Measurements from ENCODE around the gene GRIK1.
A peak's percentile ranks its signal among the peaks of the same experiment; 100 is the strongest.

Gene GRIK1

GRCh38 chr21:29826386-29826785 lies 113.4 kb downstream of the GRIK1 start:
- no peak for DNase-seq

DNA sequence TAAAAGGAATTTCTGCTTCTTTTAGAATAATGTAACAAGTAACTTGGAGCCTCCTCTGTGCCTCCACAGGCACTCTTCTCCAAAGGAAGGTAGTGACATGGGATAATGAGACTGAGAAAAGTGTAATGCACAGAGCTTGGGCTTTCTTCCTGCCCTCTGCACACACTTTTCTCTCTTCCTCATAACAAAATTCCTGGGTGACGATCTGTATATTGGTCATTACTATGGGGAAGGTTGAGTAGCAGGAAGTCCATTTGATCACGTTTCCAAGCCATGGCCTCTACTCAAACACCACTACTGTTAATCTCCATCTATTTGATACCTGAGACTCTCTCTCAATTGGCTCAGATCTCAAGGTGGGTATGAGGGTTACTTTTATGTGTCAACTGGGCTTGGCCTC lies 113.9 kb downstream of the GRIK1 start:
- no peak for DNase-seq

GRCh38 chr21:29825345-29825744 lies 114.5 kb downstream of the GRIK1 start:
- no peak for DNase-seq

DNA sequence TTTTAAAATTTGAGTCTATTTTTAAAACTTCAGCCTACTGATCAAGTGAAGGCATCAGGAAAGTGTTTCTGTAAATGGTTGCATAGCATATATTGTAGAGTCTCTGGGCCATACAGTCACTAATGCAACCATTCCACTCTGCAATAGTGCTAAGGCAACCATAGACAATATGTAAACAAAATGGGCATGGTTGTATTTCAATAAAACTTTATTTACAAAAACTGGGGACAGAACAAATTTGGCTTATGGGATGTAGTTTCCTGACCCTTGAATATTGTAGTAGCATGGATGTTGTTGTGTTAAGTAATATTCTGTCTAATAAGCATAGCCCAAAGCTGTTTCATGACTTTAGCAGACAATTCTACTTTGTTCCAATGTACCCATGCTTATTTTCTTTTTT lies 117.7 kb downstream of the GRIK1 start:
- DNase-seq: no peak

DNA sequence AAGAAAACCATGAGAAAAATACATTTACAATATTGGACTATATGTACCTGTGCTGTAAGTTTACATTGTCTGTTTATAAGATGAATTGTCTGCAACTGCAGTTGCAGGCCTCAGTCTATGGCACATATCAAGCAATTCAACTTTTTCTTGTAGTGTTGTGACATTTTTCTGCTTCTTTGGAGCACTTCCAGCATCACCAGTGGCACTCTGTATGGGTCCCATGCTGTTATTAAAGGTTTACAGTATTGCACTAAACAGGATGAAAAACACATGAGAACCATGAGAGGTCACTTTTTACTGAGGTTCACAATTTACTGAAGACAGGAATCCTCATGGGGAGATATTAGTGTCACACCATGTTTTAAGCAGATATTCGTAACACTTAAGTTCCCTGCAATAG lies 118.6 kb downstream of the GRIK1 start:
- no peak for DNase-seq

- no peak for DNase-seq
Observed at GRCh38 chr21:29819675-29820326, 120.0 kb downstream of the GRIK1 start.

- DNase-seq: no peak
Observed at GRCh38 chr21:29818383-29818921, 121.3 kb downstream of the GRIK1 start.

DNA sequence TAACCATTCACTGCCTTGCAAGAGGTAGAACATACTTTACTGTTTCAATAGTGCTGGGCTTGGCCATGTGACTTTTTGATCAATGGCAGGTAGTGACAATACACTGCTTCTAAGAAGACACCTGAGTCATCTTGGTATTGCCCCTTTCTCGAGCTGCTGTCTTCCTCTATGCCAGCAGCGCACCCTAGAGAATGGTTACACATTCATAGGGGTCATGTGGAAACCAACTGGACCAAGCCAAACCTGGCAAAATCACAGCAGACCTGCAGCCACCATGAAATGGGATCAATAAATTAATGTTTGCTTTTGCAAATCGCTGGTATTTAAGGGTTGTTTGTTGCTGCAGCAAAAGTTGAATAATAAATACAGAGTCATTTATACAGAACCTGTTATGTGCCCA lies 122.3 kb downstream of the GRIK1 start:
- DNase-seq: no peak

DNA sequence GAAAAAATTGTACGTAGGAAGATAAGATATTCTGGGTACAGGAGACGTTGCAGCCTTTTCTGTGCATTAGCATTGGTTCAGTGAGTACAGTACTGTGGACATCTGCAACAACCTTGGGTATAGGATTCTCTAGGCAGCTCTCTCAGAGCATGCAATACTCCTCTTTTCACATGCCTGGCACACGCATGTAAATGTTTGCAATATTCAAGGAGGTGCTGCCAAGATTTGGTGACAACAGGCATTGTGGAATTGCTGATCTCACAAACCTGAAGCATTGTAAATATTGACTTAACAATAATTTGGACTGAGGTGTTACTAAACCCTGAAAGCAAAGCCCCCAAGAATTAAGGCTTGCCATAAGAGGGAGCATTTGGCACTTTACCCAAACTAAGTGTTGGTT lies 126.8 kb downstream of the GRIK1 start:
- no peak for DNase-seq

DNA sequence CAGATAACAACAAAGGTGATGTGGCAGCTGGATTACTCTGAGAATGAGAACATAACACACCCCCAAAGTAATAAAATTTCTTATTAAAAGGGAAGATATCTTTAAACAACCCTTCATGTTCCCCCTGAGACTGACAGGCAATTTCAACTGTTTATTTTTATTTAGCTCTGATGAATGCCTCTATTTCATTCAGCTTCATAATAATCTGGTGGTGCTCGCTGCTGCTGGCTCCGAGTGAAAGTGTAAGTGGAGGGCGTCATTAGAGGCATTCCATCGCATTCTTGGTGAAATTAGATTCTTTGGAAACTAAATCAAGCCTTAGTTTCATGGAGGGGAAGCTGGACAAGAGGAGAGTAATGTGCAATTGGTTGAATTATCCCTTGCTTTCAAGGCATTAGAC lies 128.9 kb downstream of the GRIK1 start:
- no peak for DNase-seq

GRCh38 chr21:29808153-29808552 lies 131.6 kb downstream of the GRIK1 start:
- DNase-seq: no peak

DNA sequence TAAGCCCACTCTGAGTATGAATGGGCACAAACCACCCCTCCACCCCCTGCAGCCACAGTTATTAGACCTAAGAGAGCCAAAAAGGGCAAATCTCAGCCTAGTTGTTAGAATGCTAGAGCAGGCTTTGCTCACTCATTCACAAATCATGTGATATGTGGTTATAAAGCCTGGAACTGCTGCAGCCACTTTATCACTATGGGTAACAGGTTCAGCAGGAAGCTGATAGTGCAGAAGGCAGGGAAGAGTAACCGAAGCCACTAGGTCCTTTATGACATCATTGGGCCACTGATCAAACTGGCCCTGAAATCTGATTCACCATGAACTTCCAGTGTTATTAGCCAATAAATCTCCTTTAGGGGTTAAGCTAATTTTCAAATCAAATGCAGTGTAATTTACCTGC lies 134.7 kb downstream of the GRIK1 start:
- DNase-seq: peak in 1 of 2 experiments; percentile 11

DNA sequence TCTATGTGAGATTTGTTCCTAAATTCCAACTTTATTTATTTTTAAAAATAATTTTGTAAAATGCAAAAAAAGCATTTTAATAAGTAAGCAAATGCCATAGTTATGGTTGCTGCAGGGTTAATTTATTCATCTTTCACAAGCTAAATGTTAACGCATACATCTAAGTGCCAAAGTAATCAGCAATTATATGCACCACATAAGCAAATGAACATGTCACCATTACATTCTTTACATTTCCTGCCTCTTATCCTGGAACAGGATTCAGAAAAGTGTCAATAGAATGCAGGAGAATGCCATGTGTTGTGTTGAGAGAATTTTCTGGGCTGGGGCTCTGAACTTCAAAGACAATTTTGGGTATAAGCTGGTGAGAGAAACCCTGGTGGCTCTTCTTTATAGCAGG lies 136.6 kb downstream of the GRIK1 start:
- no peak for DNase-seq

DNA sequence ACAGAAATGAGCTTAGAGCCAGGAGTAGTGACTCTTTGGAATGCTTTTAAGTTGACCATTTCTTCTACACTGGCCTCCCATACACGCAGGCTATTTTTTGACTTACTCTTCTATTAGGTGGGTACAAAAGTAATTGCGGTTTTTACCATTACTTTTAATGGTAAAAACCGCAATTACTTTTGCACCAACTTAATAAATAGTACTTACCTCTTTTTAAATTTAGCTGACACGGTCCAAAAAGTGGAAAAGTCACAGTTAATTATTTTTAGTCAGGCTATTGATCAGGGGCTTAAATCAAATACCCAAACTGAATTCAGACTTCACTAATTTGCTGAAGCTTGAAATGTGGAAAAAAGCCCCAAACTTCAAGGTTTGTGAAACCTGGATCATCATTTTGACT lies 138.7 kb downstream of the GRIK1 start:
- DNase-seq: no peak

GRCh38 chr21:29800056-29800455 lies 139.7 kb downstream of the GRIK1 start:
- DNase-seq: no peak

DNA sequence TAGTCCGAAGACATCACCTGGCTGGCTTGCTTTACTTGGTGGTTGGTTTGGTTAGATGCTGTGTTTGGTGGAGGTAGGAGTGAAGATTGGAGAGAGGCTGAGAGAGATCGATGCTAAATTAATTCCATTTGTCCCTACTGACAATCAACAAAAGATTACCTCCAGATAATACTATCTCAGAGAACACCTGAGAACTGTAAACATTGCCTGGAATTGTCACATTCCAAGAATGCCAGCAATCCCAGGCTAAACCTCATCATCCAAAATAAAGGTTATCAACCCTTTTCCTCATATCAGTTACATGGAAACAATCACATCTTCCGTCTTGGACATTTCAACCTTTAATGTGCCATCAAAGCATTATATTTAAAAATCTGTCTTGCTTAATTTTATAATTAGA lies 141.0 kb downstream of the GRIK1 start:
- DNase-seq: no peak

DNA sequence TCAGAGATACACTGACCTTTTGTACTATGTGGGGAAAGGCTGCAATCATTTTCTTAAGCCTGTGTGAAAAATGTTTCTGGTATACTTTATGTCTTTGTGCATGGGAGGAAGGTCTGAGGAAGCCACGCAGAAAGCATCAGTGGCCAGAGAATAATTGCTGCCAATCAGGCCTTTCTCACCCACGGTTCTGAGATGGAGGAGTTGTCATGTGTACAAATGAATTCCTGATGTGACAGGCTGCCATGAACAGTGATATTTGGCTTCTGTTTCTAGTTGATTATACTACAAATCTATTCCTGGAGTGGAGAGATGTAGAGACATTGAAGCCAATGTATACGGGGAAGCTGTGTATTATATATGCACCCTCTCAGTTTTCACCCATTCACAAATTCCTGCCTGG lies 142.6 kb downstream of the GRIK1 start:
- no peak for DNase-seq

- no peak for DNase-seq
Observed at GRCh38 chr21:29793712-29794111, 146.1 kb downstream of the GRIK1 start.

- no peak for DNase-seq
Observed at GRCh38 chr21:29789393-29789792, 150.4 kb downstream of the GRIK1 start.

DNA sequence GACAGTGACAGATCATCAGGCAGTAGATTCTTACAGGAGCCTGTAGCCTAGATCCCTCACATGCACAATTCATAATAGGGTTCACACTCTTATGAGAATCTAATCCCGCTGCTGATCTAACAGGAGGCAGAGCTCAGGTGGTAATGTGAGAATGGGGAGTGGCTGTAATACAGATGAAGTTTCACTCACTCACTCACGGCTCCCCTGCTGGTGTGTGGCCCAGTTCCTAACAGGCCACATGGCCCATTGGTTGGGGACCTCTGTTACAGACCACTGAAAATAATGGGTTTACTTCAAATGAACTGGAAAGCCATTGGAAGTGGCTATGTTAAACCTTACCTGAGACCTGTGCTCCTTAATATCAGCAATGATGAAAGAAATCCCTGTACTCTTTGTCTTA lies 151.0 kb downstream of the GRIK1 start:
- no peak for DNase-seq

DNA sequence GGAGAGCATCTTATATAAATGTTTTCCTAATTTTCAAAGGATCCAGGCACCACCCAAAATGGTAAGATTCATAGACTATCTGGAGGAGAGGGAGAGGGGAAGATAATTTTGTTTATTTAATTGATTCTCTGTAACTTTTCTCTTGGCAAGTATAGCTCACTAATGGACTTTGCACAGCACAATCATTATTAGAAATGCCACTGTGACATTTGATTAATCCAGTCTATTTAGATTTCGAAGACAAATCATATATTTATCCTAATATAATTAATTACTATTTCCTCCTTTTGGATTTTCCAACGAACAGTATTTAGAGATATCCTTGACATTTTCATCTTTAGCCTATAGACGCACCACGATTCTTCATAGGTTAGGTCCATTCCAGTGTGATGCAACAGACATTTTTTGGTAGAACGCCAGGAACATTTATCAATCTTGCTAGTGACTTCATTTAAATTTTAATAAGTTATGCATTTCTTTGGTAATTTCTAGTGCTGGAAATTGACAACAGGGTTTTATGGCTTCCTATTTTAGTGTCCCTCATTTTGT lies 152.4 kb downstream of the GRIK1 start:
- DNase-seq: no peak

- DNase-seq: no peak
Observed at GRCh38 chr21:29786496-29787360, 153.1 kb downstream of the GRIK1 start.

- DNase-seq: no peak
Observed at GRCh38 chr21:29777160-29777559, 162.6 kb downstream of the GRIK1 start.

DNA sequence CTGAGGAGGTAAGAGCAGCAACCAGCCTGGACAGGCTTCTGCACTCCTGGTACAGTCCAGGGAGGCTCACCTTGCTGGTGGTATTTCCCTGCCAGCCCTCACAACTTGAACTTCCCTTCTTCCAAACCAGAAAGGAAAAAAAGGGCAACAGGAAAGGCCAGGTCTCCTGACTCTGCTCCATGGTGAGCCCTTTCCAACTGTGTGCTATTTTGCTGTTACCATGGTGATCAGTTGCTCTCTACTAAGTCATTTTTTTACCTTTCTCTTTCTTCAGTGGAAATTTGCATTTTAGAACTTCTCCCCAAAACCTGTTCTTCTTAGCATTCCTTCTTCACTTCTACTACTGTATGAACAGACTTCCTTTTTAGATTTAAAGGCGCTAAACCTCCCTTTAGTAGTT lies 164.3 kb downstream of the GRIK1 start:
- no peak for DNase-seq

Data from SHP77 (cell line).